Caki2 (cell line): ENCODE data around the gene RARG. TPM values are rescaled to one million over a fixed set of nuclear protein-coding genes. Genes with fewer than 3 reads are reported as not detected.
A peak's percentile ranks its signal among the peaks of the same experiment; 100 is the strongest.
"Not testable (repeated sequence)": the region's sequence is repeated elsewhere in the genome, so short reads cannot be mapped to it uniquely, and the experiment has no call there.

Experiments used
- DNase-seq: peaks from one replicate; pipeline ENCODE4 v3.0.0-alpha.2; 2015; ENCODE audit warnings: low read depth
- in situ Hi-C: cut with HindIII; loops from 2 replicates; pipeline ENCODE4 v1.10.0; 2016; ENCODE audit warnings: low sequenced_read_pairs, low pct_unique_long_range_greater_than_20kb, mixed read lengths
- total RNA-seq: library from RNA; depleted of rRNA; stranded (reverse); fragments of >200 nt; shearing (Covaris generic); gene quantifications from 2 replicates; pipeline ENCODE4 v1.2.3, GENCODE V29; 2014; ENCODE audit warnings: low replicate concordance

RARG gene
- total RNA-seq, 1 experiment from 2014 or later = 28.6 TPM

GRCh38 chr12:53217051-53217930, 14.7 kb downstream of the RARG start:
- in situ Hi-C loops = loop anchor here (10.0 kb wide), 1 partner anchor 78 kb away; the partner anchor contains the start of genes MYG1 and PFDN5
- no peak for DNase-seq

DNA sequence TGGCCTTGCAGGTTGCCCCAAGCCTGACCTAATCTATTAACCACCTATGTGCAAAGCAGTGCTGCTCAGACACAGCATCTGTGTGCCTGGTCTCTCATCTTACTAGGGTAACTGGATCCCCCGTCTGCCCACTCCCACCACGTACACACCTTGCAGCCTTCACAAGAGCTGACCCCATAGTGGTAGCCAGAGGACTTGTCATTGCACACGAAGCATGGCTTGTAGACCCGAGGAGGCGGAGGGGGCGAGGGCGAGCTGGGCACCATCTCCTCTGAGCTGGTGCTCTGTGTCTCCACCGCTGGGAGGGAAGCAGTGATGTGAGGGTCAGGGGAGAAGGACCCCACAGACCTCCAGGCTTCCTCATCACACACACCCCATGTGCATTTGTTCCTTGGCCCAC, 16.5 kb downstream of the RARG start:
- in situ Hi-C loops = loop anchor here (10.0 kb wide), 1 partner anchor 79 kb away; the partner anchor contains the start of genes MYG1 and PFDN5
- DNase-seq = no peak

GRCh38 chr12:53214687-53215455, 17.1 kb downstream of the RARG start:
- in situ Hi-C loops = loop anchor here (10.0 kb wide), 1 partner anchor 80 kb away; the partner anchor contains the start of genes MYG1 and PFDN5
- no peak for DNase-seq

GRCh38 chr12:53214221-53214620, 17.8 kb downstream of the RARG start:
- in situ Hi-C loops = loop anchor here (10.0 kb wide), 1 partner anchor 81 kb away; the partner anchor contains the start of genes MYG1 and PFDN5

GRCh38 chr12:53213348-53213747, 18.7 kb downstream of the RARG start:
- in situ Hi-C loops = loop anchor here (10.0 kb wide), 1 partner anchor 81 kb away; the partner anchor contains the start of genes MYG1 and PFDN5
- peak; percentile 68 for DNase-seq

More at GRCh38 chr12:53214221-53214620, 17.8 kb downstream of the RARG start:
- no peak for DNase-seq

DNA sequence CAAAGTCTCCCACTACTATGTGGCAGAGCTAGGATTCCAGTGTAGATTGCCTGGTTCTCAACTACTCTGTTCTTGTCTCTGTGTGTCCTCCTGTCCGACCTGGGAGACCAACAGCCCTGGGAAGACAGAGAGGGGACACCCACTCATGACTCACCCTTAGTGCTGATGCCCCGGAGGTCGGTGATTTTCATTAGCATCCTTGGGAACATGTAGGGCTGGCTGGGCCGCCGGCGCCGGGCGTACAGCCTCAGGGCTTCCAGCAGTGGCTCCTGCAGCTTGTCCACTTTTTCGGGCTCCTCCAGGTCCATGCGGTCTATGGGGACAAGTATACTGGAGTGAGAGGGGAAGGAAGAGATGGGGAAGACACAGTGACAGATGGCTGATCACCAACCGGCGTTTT, 19.1 kb downstream of the RARG start:
- no peak for DNase-seq
- in situ Hi-C loops = loop anchor here (10.0 kb wide), 1 partner anchor 82 kb away; the partner anchor contains the start of genes MYG1 and PFDN5

DNA sequence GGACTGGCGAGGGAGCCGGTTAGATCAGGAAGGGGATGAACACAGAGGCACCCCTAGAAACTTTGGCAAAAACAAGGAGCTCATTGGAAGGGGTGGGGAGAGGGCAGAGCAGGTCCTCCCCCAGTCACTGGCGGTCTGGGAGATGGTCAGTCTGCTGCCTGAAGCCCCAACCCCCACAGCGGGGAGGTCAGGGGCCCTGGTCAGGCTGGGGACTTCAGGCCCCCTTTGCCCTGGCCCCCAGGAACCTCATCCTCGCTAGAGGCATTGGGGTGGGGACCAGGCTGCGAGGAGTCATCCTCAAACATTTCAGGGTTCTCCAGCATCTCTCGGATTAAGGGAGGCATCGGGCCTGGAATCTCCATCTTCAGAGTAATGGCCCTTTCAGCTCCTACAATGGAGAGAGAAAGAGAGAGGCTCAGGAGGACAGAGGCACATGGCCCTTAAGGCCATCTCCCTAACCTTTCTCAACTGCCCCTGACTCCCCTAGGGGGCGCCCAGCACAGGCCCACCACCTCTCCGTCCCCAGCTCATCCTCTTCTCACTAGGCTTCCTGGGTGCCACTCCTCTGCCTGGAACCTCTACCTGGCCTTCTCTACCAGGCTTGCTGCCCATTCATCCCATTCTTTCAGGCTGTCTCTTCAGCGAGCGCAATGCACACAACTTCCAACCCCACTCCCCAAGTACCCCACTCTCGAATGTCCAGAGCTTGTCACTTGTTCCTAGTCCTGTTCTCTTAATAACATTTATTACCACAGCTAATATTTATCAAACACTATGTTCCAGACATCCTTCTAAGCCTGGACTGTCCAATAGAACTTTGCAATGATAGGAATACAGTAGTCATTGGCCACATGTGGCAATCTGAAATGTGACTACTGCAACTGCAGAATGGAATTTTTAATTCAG, 20.3 kb downstream of the RARG start:
- in situ Hi-C loops = loop anchor here (10.0 kb wide), 1 partner anchor 83 kb away; the partner anchor contains the start of genes MYG1 and PFDN5
- DNase-seq = no peak

- in situ Hi-C loops = loop anchor here (10.0 kb wide), 1 partner anchor 84 kb away; the partner anchor contains the start of genes MYG1 and PFDN5
- DNase-seq = no peak
Measured at GRCh38 chr12:53210843-53211242, 21.2 kb downstream of the RARG start.

DNA sequence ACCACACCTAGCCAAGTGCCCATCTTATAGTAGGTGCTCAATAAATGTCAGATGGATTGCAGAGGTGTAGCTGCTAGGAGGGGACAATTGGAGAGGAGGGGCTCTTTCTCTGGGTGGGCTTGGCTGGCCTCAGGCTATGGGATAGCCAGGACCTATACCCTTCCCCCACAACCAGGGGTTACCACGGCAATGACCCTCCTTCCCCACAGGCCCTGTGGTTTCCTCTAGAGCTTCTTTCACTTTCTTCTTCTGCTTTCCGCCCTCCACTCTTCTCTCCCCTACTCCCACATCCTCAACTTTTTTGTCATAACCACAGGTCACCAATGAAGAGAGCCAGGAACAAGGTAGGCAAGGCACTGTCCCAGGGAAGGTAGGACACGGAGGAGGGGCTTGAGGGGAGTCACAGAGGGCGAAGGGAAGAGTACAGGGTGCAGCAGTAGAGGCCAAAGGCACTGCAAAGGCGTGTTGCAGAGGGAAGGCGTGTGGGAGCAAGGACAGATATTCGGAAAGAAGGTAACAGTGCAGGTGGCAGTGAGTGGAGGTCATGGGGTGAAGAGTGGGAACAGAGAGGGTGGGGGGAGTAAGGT, 23.0 kb downstream of the RARG start:
- in situ Hi-C loops = no loop called here
- no peak for DNase-seq

- in situ Hi-C loops = no loop called here
- DNase-seq = no peak
Measured at GRCh38 chr12:53208435-53208834, 23.6 kb downstream of the RARG start.

DNA sequence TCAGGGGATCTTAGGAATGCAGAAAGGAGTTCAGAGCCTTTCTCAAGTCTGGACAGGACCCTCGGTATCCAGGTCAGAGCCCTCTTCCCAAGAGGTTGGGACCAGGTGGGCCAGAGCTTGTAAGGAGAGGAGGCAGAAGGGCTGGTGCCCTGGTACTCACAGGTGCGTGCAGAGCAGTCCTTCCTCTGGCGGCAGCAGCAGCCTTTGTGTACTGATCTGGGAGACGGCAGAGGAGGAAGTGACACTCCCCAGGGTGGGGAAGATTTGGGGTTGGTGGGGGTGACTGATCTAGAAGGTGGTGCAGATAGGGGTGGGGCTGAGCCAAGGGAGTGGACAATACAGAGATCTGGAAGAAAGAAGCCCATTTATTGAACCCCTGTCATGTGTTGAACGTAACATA, 25.0 kb downstream of the RARG start, which contains the start of gene ITGB7:
TSS of gene ITGB7 (minus strand) at position 210 of the 400 bp plus-strand sequence. CDS start 6,808 bp downstream, outside the sequence.
- in situ Hi-C loops = no loop called here
- no peak for DNase-seq

- no peak for DNase-seq
- in situ Hi-C loops = no loop called here
Measured at GRCh38 chr12:53205747-53206419, 26.1 kb downstream of the RARG start.

- DNase-seq = no peak
- in situ Hi-C loops = no loop called here
Measured at GRCh38 chr12:53204351-53204750, 27.7 kb downstream of the RARG start.

GRCh38 chr12:53202316-53202715, 29.7 kb downstream of the RARG start:
- in situ Hi-C loops, DNase-seq: not testable (repeated sequence)

- DNase-seq = no peak
- in situ Hi-C loops = no loop called here
Measured at GRCh38 chr12:53201639-53202038, 30.4 kb downstream of the RARG start.

- DNase-seq = no peak
- in situ Hi-C loops = no loop called here
Measured at GRCh38 chr12:53201177-53201541, 30.9 kb downstream of the RARG start.
